ENCODE data around the gene CAPRIN1. TPM values are rescaled to one million over a fixed set of nuclear protein-coding genes. Genes with fewer than 3 reads are reported as not detected.

CAPRIN1 gene, protein sequence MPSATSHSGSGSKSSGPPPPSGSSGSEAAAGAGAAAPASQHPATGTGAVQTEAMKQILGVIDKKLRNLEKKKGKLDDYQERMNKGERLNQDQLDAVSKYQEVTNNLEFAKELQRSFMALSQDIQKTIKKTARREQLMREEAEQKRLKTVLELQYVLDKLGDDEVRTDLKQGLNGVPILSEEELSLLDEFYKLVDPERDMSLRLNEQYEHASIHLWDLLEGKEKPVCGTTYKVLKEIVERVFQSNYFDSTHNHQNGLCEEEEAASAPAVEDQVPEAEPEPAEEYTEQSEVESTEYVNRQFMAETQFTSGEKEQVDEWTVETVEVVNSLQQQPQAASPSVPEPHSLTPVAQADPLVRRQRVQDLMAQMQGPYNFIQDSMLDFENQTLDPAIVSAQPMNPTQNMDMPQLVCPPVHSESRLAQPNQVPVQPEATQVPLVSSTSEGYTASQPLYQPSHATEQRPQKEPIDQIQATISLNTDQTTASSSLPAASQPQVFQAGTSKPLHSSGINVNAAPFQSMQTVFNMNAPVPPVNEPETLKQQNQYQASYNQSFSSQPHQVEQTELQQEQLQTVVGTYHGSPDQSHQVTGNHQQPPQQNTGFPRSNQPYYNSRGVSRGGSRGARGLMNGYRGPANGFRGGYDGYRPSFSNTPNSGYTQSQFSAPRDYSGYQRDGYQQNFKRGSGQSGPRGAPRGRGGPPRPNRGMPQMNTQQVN
- 235 and 243 TPM in 2 replicates for total RNA-seq

GRCh38 chr11:34051349-34052035 is at the start of gene CAPRIN1:
CAPRIN1 (plus strand) TSS chr11:34051731; CDS start chr11:34052421, 690 bp downstream.
- intact Hi-C loops (cut with micrococcal nuclease), result loop anchor here (1.0 to 5.0 kb wide), 12 partner anchors 54 to 1611 kb away; partner anchors contain the start of genes ABTB2, APIP, C11orf91 and CAT

- intact Hi-C loops (cut with micrococcal nuclease), result no loop called here
These were observed 49.1 kb upstream of the CAPRIN1 start for GRCh38 chr11:34002420-34002819.

DNA sequence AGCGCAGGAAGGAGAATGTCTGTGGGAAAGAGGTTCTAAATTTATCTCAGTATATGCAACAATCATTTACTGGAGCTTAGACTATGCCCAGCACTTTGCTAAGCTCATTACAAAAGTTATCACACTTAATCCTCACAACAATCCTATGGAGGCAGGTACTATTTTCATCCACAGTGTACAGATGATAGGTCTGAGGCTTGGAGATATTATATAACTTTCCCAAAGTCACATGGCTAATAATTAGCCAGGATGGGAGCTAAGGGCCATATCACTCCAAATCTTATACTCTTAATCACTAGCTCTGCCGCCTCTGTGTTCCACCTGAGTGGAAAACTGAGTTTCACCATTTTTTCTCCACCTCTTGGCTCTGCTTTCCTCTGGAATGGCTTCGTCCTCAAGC is 47.3 kb upstream of the CAPRIN1 start:
- intact Hi-C loops (cut with micrococcal nuclease), result no loop called here

- intact Hi-C loops (cut with micrococcal nuclease), result no loop called here
These were observed 44.7 kb upstream of the CAPRIN1 start for GRCh38 chr11:34006876-34007275.

DNA sequence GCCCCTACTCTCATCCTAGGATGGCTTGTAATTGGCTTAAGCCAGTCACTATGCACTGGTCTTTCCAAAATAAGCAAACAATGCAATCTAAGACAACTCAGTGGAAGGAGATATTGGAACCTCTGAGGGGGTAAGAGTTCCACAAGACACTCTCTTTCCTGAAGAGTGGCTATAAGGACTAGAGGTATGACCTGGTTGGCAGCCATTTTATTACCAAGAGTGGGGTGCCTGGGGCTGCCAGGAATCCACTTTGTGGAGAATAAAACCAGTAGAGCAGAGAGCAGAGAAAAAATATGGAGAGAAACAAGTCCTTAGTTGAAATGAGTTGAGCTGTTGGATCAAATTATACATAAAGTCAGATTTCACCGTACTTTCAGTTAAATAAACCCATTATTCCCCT is 38.8 kb upstream of the CAPRIN1 start:
- intact Hi-C loops (cut with micrococcal nuclease), result no loop called here

DNA sequence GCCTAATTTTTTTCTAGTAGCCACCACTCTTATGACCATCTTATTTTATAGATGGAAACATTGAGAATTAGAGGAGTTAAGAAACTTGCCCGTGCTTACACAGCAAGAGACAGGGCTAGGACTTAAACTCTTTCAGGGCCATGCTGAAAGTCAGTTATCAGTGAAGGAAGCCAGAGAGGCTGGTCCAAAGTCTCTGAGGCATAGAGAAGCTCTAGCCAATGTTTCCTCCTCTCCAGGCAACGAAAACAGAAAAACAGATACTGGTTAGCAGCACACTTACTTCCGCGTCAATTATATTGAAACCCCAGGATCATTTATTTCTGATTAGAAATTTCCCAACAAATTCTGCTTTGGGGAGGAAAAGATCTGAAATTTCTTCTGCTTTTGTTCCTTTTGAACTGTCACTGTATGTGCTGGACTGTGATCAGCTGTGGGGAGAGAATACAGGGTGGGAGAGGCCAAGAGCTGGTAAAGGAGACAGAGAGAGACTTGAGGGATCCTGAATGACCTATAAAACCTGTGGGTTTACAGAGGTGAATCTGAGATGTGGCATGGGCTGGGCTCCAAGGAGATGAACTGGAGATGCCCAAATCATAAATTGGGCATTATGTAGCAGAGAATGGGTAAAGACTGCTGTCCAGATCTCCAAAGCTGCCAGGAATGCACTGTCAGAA is 37.5 kb upstream of the CAPRIN1 start:
- intact Hi-C loops (cut with micrococcal nuclease), result no loop called here

DNA sequence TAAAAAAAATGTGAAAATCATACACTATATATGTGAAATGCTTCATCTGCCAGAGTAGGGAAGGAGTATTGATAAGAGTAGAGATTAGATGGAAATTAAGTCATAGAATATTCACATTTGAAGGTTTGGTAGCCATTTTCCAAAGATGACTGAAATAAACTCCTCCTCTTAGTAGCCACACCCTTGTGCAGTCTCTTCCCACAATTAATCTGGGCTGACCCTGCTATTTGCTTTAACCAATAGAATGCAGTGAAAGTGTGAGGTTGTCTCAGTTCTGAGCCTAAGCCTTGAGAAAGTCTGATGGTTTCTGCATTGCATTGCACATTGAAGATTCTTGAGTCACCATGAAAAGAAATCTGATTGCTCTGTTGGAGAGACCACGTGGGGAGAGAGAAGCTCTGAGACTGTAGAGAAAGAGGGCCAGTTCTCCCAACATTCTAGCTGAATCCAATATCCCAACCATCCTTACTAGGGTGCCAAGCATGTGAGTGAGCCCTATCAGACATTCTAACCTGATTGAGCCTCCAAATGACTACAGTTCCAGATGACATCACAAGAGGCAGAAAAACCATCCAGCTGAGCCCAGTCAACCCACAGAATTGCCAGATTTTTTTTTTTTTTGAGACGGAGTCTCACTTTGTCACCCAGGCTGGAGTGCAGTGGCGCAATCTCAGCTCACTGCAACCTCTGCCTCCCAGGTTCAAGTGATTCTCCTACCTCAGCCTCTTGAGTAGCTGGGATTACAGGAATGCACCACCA is 29.4 kb upstream of the CAPRIN1 start:
- intact Hi-C loops (cut with micrococcal nuclease), result no loop called here

DNA sequence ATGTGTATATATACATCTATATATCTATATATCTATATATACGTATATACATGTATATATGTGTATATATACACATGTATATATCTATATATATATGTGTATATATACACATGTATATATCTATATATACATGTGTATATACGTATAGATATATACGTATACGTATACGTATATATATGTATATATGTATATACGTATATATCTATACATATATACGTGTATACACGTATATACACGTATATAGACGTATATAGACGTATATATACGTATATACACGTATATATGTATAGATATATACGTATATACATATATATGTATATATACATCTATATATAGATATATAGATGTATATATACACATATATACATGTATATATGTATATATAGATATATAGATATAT is 25.1 kb upstream of the CAPRIN1 start:
- intact Hi-C loops (cut with micrococcal nuclease), result no loop called here

DNA sequence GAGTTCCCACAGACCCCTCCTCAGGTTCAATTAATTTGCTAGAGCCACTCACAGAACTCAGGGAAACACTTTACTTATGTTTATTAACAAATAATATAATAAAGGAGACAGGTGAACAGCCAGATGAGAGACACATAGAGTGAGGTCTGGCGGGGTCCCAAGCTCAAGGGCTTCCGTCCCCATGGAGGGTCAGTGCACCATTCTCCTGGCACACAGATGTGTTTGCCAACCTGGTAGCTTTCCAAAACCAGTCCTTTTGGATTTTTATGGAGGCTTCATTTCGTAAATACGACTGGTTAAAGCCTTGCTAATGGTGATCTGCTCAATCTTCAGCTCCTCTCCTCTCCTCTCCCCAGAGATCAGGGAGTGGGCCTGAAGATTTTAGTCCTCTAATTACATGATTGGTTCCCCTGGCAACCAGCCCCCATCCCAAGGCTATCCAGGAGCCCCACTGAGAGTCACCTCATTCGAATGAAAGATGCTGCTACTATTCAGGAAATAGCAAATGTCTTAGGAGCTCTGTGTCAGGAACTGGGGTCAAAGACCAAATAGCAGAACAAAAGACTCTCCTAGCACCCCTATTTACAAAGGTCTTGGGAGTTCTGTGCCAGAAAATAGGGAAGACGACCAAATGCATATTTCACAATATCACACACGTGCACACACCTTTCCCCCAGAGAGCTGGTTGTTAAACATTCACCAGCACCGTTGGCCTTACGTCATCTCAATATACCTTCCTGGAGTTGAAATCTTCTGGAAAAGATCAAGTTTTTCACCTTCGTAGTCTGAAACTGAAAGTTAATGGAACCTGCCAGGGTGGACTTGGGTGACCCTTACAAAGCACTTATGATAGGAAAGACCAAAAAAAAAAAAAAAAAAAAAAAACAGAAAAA is 23.8 kb upstream of the CAPRIN1 start:
- intact Hi-C loops (cut with micrococcal nuclease), result no loop called here

DNA sequence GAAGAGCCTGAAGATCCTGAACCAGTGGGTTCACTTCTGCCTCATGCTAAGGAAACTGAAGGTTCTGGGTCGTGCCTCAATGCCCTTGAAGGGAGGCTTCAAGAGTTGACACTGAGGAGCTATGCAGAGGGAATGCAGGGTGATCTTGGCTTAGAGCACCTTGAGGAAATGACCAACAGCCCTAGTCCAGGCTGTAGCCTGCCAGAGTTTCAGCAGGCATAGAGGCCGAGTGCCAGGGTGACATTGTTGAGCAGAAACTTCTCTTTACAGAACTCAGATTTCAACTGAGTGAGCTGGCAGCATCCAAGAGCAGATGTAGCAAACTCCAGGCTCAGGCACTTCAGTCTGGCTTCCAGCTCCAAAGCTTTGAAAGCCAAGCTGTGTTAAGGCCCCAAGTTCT is 23.1 kb upstream of the CAPRIN1 start:
- intact Hi-C loops (cut with micrococcal nuclease), result no loop called here

DNA sequence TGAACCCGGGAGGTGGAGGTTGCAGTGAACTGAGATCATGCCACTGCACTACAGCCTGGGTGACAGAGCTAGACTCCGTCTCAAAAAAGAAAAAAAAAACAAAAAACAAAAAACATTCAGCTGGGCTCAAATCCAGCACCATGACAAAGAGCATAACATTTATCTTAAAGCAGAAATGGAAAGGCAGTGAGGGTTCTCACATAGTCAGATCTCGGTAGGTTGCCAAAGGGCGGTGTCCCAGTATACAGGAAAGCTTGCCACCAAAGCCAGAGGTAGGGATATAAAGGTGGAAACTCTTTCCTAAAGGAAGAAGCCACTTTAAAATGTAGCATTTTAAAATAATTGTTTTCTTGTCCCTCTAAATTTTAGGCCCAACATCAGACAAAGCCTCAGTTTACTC is 22.4 kb upstream of the CAPRIN1 start:
- intact Hi-C loops (cut with micrococcal nuclease), result no loop called here

DNA sequence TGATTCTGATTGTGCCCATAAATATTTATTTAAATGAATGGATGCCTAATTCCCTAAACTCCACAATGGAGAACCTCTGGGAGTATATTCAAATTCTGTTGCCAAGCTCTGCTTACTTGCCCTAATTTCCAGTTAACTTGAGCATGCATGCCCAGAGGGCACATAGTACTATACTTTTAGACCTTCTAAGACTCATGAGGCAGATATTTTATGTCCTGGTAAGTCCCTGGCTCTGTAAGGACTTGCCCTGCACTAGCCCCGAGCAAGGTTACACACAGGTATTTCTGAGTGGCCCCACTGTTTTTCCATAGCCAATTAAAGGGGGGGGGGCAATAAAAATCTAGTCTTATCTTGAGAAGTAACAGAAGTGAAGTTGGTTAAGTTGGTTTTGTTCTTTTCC is 21.1 kb upstream of the CAPRIN1 start:
- intact Hi-C loops (cut with micrococcal nuclease), result no loop called here

DNA sequence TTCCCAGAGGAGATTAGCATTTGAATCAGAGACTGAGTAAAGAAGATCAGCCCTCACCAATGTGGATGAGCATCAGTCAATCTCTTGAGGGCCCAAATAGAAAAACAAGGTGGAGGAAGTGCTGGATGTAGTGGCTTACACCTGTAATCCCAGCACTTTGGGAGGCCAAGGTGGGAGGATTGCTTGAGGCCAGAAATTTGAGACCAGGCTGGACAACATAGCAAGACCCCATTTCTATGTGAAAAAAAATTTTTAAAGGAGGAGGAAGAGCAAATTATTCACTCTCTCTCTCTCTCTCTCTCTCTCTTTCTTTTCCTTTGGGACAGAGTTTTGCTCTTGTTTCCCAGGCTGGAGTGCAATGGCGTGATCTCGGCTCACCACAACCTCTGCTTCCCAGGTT is 18.1 kb upstream of the CAPRIN1 start:
- intact Hi-C loops (cut with micrococcal nuclease), result no loop called here

DNA sequence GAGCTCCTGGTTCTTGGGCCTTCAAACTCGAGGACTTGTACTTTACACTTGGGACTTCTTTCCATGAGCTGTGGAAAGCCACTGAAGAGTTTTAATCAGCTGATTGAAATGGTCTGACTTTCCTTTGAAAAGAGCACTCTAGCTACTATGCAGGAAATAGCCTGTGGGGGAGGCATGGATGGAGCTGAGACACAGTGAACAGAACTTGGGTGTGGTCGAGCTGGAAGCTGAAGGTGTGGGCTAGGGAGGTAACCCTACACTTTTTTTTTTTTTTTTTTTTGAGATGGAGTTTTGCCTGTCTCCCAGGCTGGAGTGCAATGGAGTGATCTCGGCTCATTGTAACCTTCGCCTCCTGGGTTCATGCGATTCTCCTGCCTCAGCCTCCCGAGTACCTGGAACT is 17.5 kb upstream of the CAPRIN1 start:
- intact Hi-C loops (cut with micrococcal nuclease), result no loop called here

DNA sequence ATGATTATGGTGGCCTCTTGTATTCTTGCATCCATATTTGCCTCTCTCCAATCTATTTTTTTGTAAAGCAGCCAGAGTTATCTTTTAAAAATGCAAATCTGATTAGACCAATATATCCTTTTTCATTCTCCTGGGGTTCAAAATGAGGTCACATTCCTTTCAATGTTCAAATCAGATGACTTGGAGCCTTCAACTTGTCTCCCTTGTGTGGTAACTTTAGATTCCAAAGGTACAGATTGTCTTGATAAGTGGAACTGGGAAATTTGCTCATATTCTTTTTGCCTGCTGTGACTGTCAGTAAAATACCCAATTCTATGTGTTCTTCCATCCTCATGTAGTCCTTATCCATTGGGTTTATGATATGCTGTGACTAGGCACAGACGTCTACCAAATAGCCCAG is 15.1 kb upstream of the CAPRIN1 start:
- intact Hi-C loops (cut with micrococcal nuclease), result no loop called here

DNA sequence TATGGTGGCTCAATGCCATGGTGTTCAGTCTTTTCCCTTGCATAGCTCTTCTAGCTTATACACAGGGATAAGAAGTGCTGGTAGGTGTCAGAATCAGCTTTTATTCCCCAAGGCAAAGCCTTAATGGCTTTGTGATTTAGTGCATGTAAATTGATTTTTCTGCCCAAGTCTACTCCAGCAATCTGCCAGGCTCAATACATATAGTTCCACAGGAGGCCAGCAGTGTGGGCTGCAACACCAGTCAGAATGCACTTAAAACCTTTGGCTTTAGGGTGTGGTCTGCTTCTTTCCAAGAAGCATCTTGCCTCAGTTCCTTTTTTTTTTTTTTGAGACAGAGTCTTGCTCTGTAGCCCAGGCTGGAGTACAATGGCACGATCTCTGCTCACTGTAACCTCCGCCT is 14.5 kb upstream of the CAPRIN1 start:
- intact Hi-C loops (cut with micrococcal nuclease), result no loop called here

GRCh38 chr11:34040571-34040970 is 11.0 kb upstream of the CAPRIN1 start:
- intact Hi-C loops (cut with micrococcal nuclease), result no loop called here

GRCh38 chr11:34044664-34045485 is 6.7 kb upstream of the CAPRIN1 start:
- intact Hi-C loops (cut with micrococcal nuclease), result no loop called here

GRCh38 chr11:34049028-34049427 is 2.5 kb upstream of the CAPRIN1 start:
- intact Hi-C loops (cut with micrococcal nuclease), result no loop called here

All from T-helper 2 cell treated with Interferon-gamma antibody and Interleukin-4, amounts not matched to agents 100 ng/mL and 5 ng/mL, for 36 hours (primary cell).